Ovary (tissue), 9 donors: ENCODE data around the gene KIF26A. TPM values are rescaled to one million over a fixed set of nuclear protein-coding genes. Genes with fewer than 3 reads are reported as not detected.
"Not testable (repeated sequence)": the region's sequence is repeated elsewhere in the genome, so short reads cannot be mapped to it uniquely, and the experiment has no call there.

Experiments used
- DNase-seq, 5 donors: peaks; one replicate each; pipeline ENCODE4 v3.0.0-alpha.2; 2019 to 2020
- H3K27ac ChIP-seq, 2 donors: fragments of 200-600 bp; one replicate each; pipeline versions ENCODE4 v1.5.1 to v1.8.0; 2019 to 2022
- H3K27me3 ChIP-seq: fragments of 200-600 bp; one replicate; pipeline ENCODE4 v1.8.0; 2022
- H3K36me3 ChIP-seq: fragments of 200-600 bp; sonication (generic); one replicate; pipeline ENCODE4 v1.5.1; 2019
- H3K4me1 ChIP-seq: one replicate; pipeline ENCODE4 v1.8.1; 2013; ENCODE audit warnings: mild to moderate bottlenecking, moderate library complexity; ENCODE audit not compliant: insufficient read depth
- H3K4me3 ChIP-seq: fragments of 200-600 bp; sonication (generic); one replicate; pipeline ENCODE4 v1.5.1; 2017
- H3K9me3 ChIP-seq, 2 donors: fragments of 200-600 bp in 1 of 2; sonication (generic) in 1 of 2; one replicate each; pipeline versions ENCODE4 v1.5.1 to v1.8.1; 2013 to 2019; ENCODE audit warnings: mild to moderate bottlenecking in 1 of 2, moderate library complexity in 1 of 2
- EP300 ChIP-seq: sonication (generic); formaldehyde crosslinking; IDR thresholded peaks from one replicate; pipeline ENCODE4 v1.6.1; 2017; ENCODE audit warnings: antibody characterized with exemption
- POLR2A ChIP-seq: fragments of 450-650 bp; IDR thresholded peaks from one replicate; pipeline ENCODE4 v1.6.1; 2017; ENCODE audit warnings: antibody characterized with exemption, mild to moderate bottlenecking, moderate library complexity
- WGBS, 3 donors: extraction: QIAGEN DNeasy Blood & Tissue Kit in 1 of 3; methylation state at CpG; one replicate each; pipeline versions ENCODE4 v1.1.5 to v1.1.7; 2013 to 2017; 5-methylcytosine and 5-hydroxymethylcytosine counted together
- intact Hi-C, 4 donors: fragments of 100-400 bp; cut with DNase I; formaldehyde crosslinking; loops; one replicate each; pipeline versions ENCODE4 v1.11.0 to v1.15.1; 2022 to 2023
- polyA plus RNA-seq, 2 donors: library from polyadenylated mRNA; stranded (reverse); fragments of 200-250 nt in 1 of 2; fragments of 350-450 nt in 1 of 2; fragmentation: Illumina TruSeq in 1 of 2; extraction: RNeasy Lipid Tissue Mini Kit (QIAGEN cat#74804) in 1 of 2; gene quantifications; one replicate each; pipeline ENCODE4 v1.2.3, GENCODE V29; 2013 to 2014
- total RNA-seq, 7 donors: library from RNA; depleted of rRNA in 2 of 7; stranded (reverse); fragments of >200 nt in 2 of 7; fragmentation: NEBNext Ultra II Directional in 3 of 7; extraction: Animal tissue kit (Norgen Biotek cat#: 25700) in 3 of 7; gene quantifications; one replicate each; pipeline versions ENCODE4 v1.1.0 to v1.2.4, GENCODE V29; 2016 to 2023
- TF ChIP-seq, protein P1 (sequence below), 3 donors: fragments of 450-650 bp in 2 of 3; fragments of 200-600 bp in 1 of 3; IDR thresholded peaks; one replicate each; pipeline versions ENCODE4 v1.5.1 to v1.8.0; 2016 to 2022; ENCODE audit warnings: antibody characterized with exemption in 3 of 3, mild to moderate bottlenecking in 1 of 3
- donor health status: DM: no; HTN: no; CAD: no; lungs with moderate emphysema.
- donor health status: DM: no; HTN: no; CAD: no.
- donor health status: Bipolar disorder and iron deficiency.
- donor health status: DM: yes; HTN: yes; CAD: no.
- donor health status: DM: no; HTN: no; CAD: no.
- donor health status: DM: yes; HTN: yes; CAD: no.

KIF26A gene
- total and polyA plus RNA-seq, 9 donors = 0.32 to 16.8 (median 5.8) TPM

DNA sequence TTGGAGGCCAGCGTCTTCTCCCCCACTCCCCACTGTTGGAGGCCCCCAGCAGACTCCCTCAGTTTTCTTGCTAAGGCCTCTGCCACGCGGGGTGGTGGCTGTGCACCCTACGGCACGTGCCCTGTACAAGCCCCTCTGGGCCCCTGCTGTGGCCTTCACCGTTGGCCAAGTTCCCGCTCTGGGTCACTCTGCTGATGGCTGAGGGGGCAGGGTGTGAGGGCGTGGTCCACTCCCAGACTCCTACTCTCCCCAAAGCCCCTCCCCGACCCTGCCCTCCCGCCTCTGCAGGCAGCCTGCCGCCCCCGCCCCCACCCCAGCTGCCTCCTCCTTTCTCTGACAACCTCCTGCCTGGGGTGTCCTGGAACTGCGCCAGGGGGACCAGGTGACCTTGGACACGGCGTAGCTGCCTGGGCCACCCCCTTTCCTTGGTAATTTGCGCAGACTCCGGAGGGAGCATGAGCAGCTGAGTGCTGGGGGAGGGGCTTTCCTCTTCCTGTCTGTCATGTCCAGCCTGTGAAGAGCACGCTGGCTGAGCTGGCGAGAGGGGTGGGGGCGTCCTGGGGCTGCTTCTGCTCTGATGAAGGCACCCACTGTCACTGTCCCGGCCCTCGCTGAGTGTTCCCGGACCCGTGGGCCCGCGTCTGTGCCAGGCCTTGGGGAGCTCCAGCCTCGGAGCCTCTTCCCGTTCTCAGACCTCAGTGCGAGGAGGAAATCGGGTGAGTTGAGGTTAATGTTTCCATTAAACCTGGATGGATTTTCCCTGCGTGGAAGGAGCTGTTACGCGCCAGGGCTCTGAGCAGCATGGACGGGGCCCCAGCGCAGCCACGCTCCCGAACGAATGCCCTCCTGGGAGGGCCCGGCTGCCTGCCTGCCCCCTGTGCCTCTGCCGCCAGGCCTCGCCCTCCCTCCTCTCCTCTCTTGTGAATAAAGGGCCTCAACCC, 85.0 kb downstream of the KIF26A start:
- peak; percentile 73 to 86 (median 80) for DNase-seq
- Histone ChIP-seq H3K4me3 (peak overlapping the region; percentile 16), H3K36me3 (no peaks in the 10 kb centered on the region)

DNA sequence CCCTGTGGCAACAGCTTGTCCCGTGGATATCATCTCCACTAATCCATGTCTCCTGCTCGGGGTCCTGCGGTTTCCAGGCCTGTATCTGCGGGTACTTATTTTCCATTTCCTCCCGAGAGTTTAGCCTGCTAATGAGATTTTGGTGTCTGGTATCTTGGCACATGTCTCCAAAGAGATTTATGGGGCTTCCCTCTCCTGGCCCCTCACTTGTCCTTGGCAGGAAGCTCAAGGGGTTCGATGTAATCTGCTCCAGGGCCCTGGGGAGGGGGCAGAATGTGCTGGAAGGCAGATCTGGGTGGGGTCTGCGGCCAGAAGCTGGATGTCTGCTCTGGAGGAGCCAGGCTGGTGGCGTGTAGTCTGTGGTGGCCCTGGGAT, 85.7 kb downstream of the KIF26A start:
- DNase-seq = no peak
- Histone ChIP-seq H3K27me3 (no peaks in the 10 kb centered on the region), H3K9me3 (no peaks in the 10 kb centered on the region), H3K4me1 (peaks cover 12% of the 10 kb centered on the region), H3K27ac (peak overlapping the region; percentile 2 to 36), H3K4me3 (peak overlapping the region; percentile 16), H3K36me3 (no peaks in the 10 kb centered on the region)
- TF ChIP-seq POLR2A = no peak
- TF ChIP-seq, protein P1, sequence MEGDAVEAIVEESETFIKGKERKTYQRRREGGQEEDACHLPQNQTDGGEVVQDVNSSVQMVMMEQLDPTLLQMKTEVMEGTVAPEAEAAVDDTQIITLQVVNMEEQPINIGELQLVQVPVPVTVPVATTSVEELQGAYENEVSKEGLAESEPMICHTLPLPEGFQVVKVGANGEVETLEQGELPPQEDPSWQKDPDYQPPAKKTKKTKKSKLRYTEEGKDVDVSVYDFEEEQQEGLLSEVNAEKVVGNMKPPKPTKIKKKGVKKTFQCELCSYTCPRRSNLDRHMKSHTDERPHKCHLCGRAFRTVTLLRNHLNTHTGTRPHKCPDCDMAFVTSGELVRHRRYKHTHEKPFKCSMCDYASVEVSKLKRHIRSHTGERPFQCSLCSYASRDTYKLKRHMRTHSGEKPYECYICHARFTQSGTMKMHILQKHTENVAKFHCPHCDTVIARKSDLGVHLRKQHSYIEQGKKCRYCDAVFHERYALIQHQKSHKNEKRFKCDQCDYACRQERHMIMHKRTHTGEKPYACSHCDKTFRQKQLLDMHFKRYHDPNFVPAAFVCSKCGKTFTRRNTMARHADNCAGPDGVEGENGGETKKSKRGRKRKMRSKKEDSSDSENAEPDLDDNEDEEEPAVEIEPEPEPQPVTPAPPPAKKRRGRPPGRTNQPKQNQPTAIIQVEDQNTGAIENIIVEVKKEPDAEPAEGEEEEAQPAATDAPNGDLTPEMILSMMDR (IDR thresholded peaks at IDR 0.05) = no peak
- no peak for TF ChIP-seq EP300
- intact Hi-C loops = loop anchor here in 1 of 4 donors (10.0 kb wide), 1 partner anchor 71 kb away; no protein-coding TSS in a partner anchor
- WGBS, 3 donors = 15 to 18% (median 16%) methylated on average over 8 of the region's 8 CpGs

More for the DNA sequence above, 85.0 kb downstream of the KIF26A start:
- TF ChIP-seq, protein P1 (IDR thresholded peaks at IDR 0.05) = no peak
- no peak for TF ChIP-seq EP300
- H3K4me1 ChIP-seq = peaks cover 12% of the 10 kb centered on the region
- no peaks in the 10 kb centered on the region for H3K27me3 ChIP-seq
- intact Hi-C loops = loop anchor here in 1 of 4 donors (10.0 kb wide), 1 partner anchor 71 kb away; no protein-coding TSS in a partner anchor
- 10 to 14% (median 10%) methylated on average over 24 to 41 of the region's 41 CpGs for WGBS, 3 donors
- H3K27ac ChIP-seq = peak overlapping the region; percentile 2 to 36
- H3K9me3 ChIP-seq = no peaks in the 10 kb centered on the region

DNA sequence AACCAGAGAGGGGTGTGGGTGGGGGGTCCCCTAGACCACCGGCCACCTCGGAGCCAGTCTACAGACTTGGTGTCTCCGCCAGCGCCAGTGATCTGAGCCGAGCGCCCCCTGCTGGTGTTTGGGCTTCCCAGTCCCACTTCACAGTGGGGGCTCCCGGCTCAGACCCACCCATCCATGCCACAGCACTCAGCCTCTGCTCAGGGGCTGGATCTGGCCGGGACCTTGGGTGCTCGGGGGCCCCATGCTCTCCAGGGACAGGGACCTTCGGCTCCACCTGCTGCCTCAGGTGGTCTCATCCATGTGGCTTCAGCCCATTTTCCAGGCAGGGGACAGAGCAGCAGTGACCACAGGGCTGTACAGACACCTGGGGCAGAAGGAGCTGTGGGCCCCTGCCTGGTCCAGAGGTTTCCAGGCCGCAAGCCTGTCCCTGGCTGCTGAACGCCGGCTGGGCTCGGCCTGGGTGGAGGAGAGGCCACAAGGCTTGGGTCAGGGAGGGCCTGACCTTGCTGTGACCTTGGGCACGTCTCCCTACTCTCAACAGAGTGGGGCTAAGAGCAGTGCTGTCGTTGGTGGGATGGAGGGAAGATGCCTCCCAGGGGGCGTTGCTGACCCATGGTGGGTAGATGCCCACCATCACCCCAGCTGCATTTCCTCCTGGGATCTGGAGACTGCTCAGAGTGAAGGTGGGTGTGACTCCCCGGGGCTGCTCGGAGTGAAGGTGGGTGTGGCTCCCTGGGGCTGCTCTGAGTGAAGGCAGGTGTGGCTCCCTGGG, 86.3 kb downstream of the KIF26A start:
- Histone ChIP-seq H3K36me3 (no peaks in the 10 kb centered on the region), H3K27ac (peak overlapping the region in 1 of 2 donors; percentile 36), H3K4me1 (peaks cover 12% of the 10 kb centered on the region), H3K9me3 (no peaks in the 10 kb centered on the region), H3K4me3 (no peak overlapping the region), H3K27me3 (no peaks in the 10 kb centered on the region)
- TF ChIP-seq POLR2A (no peak), EP300 (no peak)
- TF ChIP-seq, protein P1 (IDR thresholded peaks at IDR 0.05) = peak in 2 of 3 donors; percentile 13 to 45
- WGBS, 3 donors = 29 to 45% (median 33%) methylated on average over 18 to 19 of the region's 19 CpGs
- peak; percentile 47 to 71 (median 66) for DNase-seq
- intact Hi-C loops = loop anchor here in 1 of 4 donors (10.0 kb wide), 1 partner anchor 70 kb away; no protein-coding TSS in a partner anchor

DNA sequence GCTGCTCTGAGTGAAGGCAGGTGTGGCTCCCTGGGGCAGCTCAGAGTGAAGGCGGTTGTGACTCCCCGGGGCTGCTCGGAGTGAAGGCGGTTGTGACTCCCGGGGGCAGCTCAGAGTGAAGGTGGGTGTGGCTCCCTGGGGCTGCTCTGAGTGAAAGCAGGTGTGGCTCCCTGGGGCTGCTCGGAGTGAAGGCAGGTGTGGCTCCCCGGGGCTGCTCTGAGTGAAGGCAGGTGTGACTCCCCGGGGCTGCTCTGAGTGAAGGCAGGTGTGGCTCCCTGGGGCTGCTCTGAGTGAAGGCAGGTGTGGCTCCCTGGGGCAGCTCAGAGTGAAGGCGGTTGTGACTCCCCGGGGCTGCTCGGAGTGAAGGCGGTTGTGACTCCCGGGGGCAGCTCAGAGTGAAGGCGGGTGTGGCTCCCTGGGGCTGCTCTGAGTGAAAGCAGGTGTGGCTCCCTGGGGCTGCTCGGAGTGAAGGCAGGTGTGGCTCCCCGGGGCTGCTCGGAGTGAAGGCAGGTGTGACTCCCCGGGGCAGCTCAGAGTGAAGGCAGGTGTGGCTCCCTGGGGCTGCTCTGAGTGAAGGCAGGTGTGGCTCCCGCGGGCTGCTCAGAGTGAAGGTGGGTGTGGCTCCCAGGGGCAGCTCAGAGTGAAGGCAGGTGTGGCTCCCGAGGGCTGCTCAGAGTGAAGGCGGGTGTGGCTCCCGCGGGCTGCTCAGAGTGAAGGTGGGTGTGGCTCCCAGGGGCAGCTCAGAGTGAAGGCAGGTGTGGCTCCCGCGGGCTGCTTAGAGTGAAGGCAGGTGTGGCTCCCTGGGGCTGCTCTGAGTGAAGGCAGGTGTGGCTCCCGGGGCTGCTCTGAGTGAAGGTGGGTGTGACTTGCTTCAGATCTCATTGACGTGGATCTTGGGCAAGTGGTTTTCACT, 87.1 kb downstream of the KIF26A start:
- H3K4me1 ChIP-seq = peaks cover 12% of the 10 kb centered on the region
- peak in 1 of 5 donors; percentile 2 for DNase-seq
- 59 to 67% (median 62%) methylated on average over 14 to 24 of the region's 28 CpGs for WGBS, 3 donors
- H3K27ac ChIP-seq, H3K9me3 ChIP-seq, H3K27me3 ChIP-seq, H3K4me3 ChIP-seq, H3K36me3 ChIP-seq: not testable (repeated sequence)
- intact Hi-C loops = loop anchor here in 1 of 4 donors (10.0 kb wide), 1 partner anchor 69 kb away; no protein-coding TSS in a partner anchor
